ENCODE results near the gene RNF220.
A peak's percentile ranks its signal among the peaks of the same experiment; 100 is the strongest.

Gene RNF220

DNA sequence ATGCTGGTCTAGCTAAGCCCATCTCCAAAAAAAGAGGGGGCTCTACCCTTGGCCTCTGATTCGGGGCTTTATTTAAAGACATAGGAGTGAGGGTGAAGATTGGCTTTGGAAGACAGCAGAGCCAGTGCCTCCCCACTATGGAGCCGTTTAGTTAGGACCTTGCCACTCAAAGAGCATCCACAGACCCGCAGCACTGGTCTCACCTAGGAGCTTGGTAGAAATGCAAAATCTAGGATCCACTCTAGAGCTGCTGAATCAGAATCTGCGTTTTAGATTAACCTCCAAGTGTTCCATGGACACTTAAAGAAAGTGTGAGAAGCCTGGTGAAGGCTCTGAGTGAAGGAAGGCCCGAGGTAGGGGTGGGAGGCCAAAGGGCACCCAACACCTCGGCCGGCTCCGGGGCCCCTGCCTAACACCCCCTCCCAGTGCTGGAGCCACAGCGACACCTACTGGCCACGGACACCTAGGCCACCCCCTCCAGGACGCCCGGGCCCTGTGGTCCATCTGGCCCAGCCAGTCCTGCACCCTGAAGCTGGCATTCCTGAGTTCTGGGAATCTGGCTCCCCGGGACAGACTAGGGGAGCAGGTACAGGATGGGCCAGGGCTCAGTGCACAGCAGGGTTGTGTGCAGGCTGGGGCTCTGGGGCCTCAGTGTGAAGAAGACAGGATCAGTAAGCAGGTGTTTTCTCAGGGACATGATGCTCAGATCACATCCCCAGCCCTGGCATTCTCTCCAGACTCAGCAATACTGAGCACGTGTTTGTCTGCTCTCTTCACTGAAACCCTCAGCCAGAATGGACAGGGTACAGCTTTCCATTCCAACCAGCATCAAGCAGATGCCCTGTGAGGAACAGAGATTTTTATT lies 190.0 kb downstream of the RNF220 start:
- Histone ChIP-seq H3K27ac (ENCODE audit: extremely low read depth, low read depth, low read length) (no peak overlapping the region), H3K4me3 (ENCODE audit: low read depth, low read length) (no peak overlapping the region), H3K9me3 (ENCODE audit: control insufficient read depth, insufficient read depth, low read depth, low read length) (no peaks in the 10 kb centered on the region), H3K36me3 (ENCODE audit: control insufficient read depth in 2 of 2, insufficient read depth in 1 of 2, low read length in 2 of 2) (no peaks in the 10 kb centered on the region), H3K4me1 (ENCODE audit: control insufficient read depth, insufficient read depth, low read length) (no peaks in the 10 kb centered on the region)
- CTCF ChIA-PET: interaction anchor here (0.5 to 4.8 kb wide), 70 partner anchors 9 to 552 kb away, joined by 3 to 90 read pairs (median 4); no protein-coding TSS in a partner anchor
- POLR2A ChIA-PET: interaction anchor here (1.4 kb wide), 1 partner anchor 37 kb away, joined by 5 read pairs; no protein-coding TSS in a partner anchor
- TF ChIP-seq PRDM1 (tag by site-specific recombination; IDR thresholded peaks at IDR 0.05) (no peak), ZSCAN30 (tag by site-specific recombination; IDR thresholded peaks at IDR 0.05) (peak; percentile 56; the same call in 1 of the 2 replicates), ZNF621 (tag by site-specific recombination; IDR thresholded peaks at IDR 0.05) (no peak), ZBTB8A (tag by site-specific recombination; IDR thresholded peaks at IDR 0.05) (peak; percentile 28; the same call in 1 of the 2 replicates), ZBTB20 (tag by site-specific recombination; IDR thresholded peaks at IDR 0.05) (0 out of 2 replicates have a peak, but pooled peaks have one; percentile 33), ZNF2 (tag by site-specific recombination; IDR thresholded peaks at IDR 0.05) (peak; percentile 68; the same call in 1 of the 2 replicates), SP7 (tag by site-specific recombination; IDR thresholded peaks at IDR 0.05) (0 out of 2 replicates have a peak, but pooled peaks have one; percentile 21), ZFP3 (tag by site-specific recombination; IDR thresholded peaks at IDR 0.05; ENCODE audit: low read depth) (no peak), ZNF664 (tag by site-specific recombination; IDR thresholded peaks at IDR 0.05) (no peak), ZEB2 (tag by site-specific recombination; IDR thresholded peaks at IDR 0.05) (0 out of 2 replicates have a peak, but pooled peaks have one; percentile 22), GLIS1 (tag by site-specific recombination; IDR thresholded peaks at IDR 0.05) (0 out of 2 replicates have a peak, but pooled peaks have one; percentile 17), BCL11A (tag by site-specific recombination; IDR thresholded peaks at IDR 0.05; ENCODE audit: low read depth) (0 out of 2 replicates have a peak, but pooled peaks have one; percentile 32), ZNF654 (tag by site-specific recombination; IDR thresholded peaks at IDR 0.05; ENCODE audit: low read depth) (peak; percentile 95), KLF1 (tag by site-specific recombination; IDR thresholded peaks at IDR 0.05) (no peak), BCL11B (tag by site-specific recombination; IDR thresholded peaks at IDR 0.05; ENCODE audit: low read depth) (0 out of 2 replicates have a peak, but pooled peaks have one; percentile 59), ZNF600 (tag by site-specific recombination; IDR thresholded peaks at IDR 0.05) (0 out of 2 replicates have a peak, but pooled peaks have one; percentile 30), ZFHX2 (tag by site-specific recombination; conservative IDR thresholded peaks at IDR 0.05) (0 out of 2 replicates have a peak, but pooled peaks have one; percentile 25)
- TF ChIP-seq, protein P1, sequence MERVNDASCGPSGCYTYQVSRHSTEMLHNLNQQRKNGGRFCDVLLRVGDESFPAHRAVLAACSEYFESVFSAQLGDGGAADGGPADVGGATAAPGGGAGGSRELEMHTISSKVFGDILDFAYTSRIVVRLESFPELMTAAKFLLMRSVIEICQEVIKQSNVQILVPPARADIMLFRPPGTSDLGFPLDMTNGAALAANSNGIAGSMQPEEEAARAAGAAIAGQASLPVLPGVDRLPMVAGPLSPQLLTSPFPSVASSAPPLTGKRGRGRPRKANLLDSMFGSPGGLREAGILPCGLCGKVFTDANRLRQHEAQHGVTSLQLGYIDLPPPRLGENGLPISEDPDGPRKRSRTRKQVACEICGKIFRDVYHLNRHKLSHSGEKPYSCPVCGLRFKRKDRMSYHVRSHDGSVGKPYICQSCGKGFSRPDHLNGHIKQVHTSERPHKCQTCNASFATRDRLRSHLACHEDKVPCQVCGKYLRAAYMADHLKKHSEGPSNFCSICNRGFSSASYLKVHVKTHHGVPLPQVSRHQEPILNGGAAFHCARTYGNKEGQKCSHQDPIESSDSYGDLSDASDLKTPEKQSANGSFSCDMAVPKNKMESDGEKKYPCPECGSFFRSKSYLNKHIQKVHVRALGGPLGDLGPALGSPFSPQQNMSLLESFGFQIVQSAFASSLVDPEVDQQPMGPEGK (tag by site-specific recombination; IDR thresholded peaks at IDR 0.05): peak; percentile 85
- TF ChIP-seq, protein P2, sequence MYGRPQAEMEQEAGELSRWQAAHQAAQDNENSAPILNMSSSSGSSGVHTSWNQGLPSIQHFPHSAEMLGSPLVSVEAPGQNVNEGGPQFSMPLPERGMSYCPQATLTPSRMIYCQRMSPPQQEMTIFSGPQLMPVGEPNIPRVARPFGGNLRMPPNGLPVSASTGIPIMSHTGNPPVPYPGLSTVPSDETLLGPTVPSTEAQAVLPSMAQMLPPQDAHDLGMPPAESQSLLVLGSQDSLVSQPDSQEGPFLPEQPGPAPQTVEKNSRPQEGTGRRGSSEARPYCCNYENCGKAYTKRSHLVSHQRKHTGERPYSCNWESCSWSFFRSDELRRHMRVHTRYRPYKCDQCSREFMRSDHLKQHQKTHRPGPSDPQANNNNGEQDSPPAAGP (tag by site-specific recombination; IDR thresholded peaks at IDR 0.05): peak; percentile 56; the same call in 1 of the 2 replicates
- TF ChIP-seq, protein P3, sequence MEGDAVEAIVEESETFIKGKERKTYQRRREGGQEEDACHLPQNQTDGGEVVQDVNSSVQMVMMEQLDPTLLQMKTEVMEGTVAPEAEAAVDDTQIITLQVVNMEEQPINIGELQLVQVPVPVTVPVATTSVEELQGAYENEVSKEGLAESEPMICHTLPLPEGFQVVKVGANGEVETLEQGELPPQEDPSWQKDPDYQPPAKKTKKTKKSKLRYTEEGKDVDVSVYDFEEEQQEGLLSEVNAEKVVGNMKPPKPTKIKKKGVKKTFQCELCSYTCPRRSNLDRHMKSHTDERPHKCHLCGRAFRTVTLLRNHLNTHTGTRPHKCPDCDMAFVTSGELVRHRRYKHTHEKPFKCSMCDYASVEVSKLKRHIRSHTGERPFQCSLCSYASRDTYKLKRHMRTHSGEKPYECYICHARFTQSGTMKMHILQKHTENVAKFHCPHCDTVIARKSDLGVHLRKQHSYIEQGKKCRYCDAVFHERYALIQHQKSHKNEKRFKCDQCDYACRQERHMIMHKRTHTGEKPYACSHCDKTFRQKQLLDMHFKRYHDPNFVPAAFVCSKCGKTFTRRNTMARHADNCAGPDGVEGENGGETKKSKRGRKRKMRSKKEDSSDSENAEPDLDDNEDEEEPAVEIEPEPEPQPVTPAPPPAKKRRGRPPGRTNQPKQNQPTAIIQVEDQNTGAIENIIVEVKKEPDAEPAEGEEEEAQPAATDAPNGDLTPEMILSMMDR (tag by site-specific recombination; IDR thresholded peaks at IDR 0.05): peak; percentile 87
